GM19467 (cell line): ENCODE data around the gene ZBTB46.

ENCODE experiments used
- ATAC-seq: cut with Tn5 transposase; IDR thresholded peaks from one replicate; pipeline ENCODE4 v1.9.1; 2021; ENCODE audit warnings: mild to moderate bottlenecking, moderate library complexity; ENCODE audit not compliant: unreplicated experiment

The ZBTB46 gene

GRCh38 chr20:63768591-63769515 lies 62.2 kb downstream of the ZBTB46 start:
- no peak for ATAC-seq

- no peak for ATAC-seq
Observed at GRCh38 chr20:63767886-63768285, 63.2 kb downstream of the ZBTB46 start.

- no peak for ATAC-seq
Observed at GRCh38 chr20:63767456-63767855, 63.6 kb downstream of the ZBTB46 start.

GRCh38 chr20:63766695-63767426 lies 64.2 kb downstream of the ZBTB46 start:
- ATAC-seq = no peak

- ATAC-seq = no peak
Observed at GRCh38 chr20:63765902-63766301, 65.2 kb downstream of the ZBTB46 start.

GRCh38 chr20:63765082-63765873 lies 65.8 kb downstream of the ZBTB46 start:
- ATAC-seq = no peak

GRCh38 chr20:63759377-63759901 lies 71.6 kb downstream of the ZBTB46 start:
- ATAC-seq = no peak

- ATAC-seq = no peak
Observed at GRCh38 chr20:63758152-63758551, 72.9 kb downstream of the ZBTB46 start.

- no peak for ATAC-seq
Observed at GRCh38 chr20:63756648-63756991, 74.4 kb downstream of the ZBTB46 start.

GRCh38 chr20:63755933-63756647 lies 75.0 kb downstream of the ZBTB46 start:
- no peak for ATAC-seq

- no peak for ATAC-seq
Observed at GRCh38 chr20:63754008-63754407, 77.1 kb downstream of the ZBTB46 start.

GRCh38 chr20:63753381-63753780 lies 77.7 kb downstream of the ZBTB46 start:
- ATAC-seq = no peak

- no peak for ATAC-seq
Observed at GRCh38 chr20:63752411-63753101, 78.5 kb downstream of the ZBTB46 start.

GRCh38 chr20:63751471-63752271 lies 79.4 kb downstream of the ZBTB46 start:
- no peak for ATAC-seq

- ATAC-seq = no peak
Observed at GRCh38 chr20:63750807-63751470, 80.1 kb downstream of the ZBTB46 start.

GRCh38 chr20:63749597-63750508 lies 81.2 kb downstream of the ZBTB46 start:
- no peak for ATAC-seq

GRCh38 chr20:63748934-63749270 lies 82.2 kb downstream of the ZBTB46 start:
- ATAC-seq = no peak
